HG03066 (cell line): ENCODE measurements around the gene TNFRSF12A.

Source experiments
- ATAC-seq: cut with Tn5 transposase; IDR thresholded peaks from one replicate; pipeline ENCODE4 v1.9.1; 2021; ENCODE audit warnings: low read depth; ENCODE audit not compliant: unreplicated experiment

The TNFRSF12A gene

DNA sequence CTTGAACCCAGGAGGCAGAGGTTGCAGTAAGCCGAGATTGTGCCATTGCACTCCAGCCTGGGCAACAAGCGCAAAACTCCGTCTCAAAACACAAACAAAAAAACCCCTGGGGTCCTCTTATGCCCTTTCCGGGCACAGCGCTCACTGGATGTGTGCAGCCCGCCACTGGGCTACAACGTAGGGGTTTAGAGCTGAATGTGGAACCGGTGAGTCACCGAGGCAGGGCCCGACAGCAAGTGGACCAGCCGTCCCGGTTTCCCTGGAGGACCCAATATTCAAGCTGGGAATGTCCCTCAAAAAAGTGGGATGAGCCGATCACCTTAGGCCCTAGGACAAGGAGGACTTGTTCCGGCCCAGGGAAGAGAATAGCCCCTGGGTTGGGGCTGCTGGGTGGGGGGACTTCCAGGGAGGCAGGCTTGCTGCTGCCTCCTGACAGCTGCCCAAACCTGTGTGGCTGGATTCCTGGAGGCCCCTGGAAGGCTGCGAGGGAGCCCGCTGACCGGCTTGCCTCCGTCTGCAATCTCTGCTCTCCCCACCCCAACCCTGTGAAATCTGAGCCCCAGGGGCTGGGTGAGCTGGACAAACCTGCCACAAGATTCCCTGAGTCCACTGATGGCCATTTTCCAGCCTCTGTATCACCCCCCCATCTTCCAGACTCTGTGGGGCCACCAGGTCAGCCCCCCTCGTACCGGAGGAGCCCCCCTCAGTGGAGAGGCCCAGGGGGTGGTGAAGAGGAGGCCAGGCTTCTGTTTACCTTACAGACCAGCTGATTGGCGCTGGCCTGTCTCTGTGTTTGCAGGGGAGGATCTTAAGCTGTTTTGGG is 10.4 kb upstream of the TNFRSF12A start:
- ATAC-seq, result no peak

DNA sequence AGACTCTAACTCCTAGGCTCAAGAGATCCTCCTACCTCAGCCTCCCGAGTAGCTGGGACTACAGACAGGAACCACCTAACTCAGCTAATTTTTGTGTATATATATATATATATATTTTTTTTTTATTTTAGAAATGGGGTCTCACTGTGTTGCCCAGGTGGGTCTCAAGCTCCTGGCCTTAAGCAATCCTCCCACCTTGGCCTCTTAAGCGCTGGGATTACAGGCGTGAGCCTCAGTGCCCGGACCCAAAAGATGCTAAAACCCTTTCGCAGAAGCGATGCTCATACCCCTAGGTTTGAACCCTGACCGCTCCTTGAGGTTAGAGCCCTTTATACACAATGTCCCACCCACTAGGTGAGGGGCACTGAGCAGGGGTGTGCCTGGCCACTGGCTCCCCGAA is 9.7 kb upstream of the TNFRSF12A start:
- no peak for ATAC-seq

DNA sequence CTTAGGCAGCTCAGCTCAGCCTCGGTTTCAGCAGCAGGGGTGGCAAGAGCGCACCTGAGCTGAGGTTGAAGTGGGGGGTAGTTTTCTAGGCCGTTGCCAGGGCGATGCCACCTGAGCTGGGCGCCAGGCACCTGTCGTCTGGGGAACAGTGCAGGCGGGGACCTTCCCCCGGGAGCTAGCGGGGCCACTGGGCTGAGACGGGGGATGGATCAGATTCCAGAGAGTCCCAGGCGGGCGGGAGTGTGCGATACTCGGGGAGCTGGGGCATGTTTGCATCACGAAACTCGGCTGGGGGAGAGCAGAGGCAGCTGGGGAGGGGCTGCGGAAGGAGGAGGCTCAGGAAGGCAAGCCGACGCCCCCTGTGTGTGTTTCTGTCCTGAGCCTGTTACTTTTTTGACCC is 7.9 kb upstream of the TNFRSF12A start:
- no peak for ATAC-seq

DNA sequence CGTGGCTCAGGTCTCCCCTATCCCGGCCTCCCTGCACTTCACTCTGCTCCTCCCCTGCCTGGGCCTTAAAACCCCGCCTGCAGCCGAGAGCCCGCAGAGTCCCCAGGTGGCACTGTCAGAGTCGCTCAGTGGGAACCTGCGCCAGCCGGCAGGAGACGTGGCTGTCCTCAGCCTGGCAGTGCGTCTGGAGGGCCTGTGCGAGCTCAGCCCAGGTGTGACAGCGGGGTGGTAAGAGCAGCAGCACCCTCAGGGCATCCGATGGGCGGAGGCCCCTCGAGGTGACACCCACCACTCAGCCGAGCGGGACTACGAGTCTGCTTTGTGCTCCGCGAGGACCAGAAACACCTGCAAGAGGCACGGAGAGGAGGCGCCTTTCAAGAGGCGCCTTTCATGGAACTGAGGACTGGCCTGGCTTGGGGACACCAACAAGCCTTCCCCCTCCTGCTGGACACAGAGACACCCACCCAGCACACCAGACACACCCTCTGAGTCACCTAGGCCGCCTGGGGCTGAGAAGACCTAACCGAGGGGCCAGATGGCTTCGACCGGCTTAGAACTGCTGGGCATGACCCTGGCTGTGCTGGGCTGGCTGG is 7.2 kb upstream of the TNFRSF12A start, which contains the start of gene CLDN9:
CLDN9 (plus strand) TSS at position 96 of the 593 bp plus-strand sequence; CDS start at position 536, 440 bp downstream.
- ATAC-seq, result no peak

DNA sequence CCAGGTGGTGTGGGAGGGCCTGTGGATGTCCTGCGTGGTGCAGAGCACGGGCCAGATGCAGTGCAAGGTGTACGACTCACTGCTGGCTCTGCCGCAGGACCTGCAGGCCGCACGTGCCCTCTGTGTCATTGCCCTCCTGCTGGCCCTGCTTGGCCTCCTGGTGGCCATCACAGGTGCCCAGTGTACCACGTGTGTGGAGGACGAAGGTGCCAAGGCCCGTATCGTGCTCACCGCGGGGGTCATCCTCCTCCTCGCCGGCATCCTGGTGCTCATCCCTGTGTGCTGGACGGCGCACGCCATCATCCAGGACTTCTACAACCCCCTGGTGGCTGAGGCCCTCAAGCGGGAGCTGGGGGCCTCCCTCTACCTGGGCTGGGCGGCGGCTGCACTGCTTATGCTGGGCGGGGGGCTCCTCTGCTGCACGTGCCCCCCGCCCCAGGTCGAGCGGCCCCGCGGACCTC is 6.6 kb upstream of the TNFRSF12A start:
- ATAC-seq, result no peak

DNA sequence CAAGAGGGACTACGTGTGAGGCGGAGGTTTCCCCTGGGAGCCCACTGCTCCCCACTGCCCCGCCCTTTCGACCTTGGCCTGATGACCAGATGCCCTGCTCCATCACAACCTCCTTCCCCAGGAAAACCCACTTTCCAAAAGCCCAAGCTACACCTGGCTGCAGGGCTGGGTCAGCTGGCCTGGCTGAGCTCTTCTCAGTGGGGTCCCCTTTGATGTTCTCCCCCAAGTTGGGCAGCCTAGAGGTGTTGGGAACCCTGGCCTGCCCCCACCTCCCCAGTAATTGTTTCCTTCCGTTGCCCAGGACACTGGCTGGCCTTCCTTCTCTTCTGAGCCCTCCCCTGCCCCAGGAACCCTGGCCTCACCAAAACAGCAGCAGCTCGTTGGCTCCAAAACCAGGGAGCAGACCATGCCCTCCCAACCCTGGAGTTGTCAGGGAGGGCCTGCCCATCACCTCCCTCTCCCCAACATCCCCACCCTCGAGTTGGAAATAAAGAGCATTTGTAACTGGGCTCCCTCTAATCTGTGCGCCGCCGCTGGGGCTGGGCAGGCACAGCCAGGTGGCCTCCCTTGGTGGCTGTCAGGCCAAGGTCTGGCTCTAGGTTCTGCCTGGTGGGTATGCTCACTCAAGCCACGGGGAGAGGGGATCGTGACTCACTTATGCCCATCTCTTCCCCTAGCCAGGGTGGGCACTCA is 6.0 kb upstream of the TNFRSF12A start:
- ATAC-seq, result no peak

DNA sequence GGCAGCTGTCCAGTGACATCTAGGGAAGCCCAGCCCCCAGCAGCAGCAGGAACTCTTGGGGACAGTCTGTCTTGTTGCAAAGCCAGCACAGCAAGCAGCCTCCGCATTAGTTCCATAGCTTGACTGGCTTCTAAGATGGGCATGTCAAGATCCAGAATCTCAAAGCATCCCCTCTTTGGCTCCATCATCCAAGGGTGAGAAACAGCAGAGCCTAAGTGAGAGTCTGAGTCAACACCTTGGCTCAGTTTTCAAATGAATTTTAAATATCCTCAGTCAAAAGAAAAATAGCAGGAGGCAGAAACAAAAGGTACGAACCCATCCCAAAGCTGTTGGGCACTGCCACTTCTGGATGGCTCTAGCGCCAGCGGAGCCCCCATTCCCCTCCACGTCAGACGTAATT is 5.2 kb upstream of the TNFRSF12A start:
- ATAC-seq, result no peak

DNA sequence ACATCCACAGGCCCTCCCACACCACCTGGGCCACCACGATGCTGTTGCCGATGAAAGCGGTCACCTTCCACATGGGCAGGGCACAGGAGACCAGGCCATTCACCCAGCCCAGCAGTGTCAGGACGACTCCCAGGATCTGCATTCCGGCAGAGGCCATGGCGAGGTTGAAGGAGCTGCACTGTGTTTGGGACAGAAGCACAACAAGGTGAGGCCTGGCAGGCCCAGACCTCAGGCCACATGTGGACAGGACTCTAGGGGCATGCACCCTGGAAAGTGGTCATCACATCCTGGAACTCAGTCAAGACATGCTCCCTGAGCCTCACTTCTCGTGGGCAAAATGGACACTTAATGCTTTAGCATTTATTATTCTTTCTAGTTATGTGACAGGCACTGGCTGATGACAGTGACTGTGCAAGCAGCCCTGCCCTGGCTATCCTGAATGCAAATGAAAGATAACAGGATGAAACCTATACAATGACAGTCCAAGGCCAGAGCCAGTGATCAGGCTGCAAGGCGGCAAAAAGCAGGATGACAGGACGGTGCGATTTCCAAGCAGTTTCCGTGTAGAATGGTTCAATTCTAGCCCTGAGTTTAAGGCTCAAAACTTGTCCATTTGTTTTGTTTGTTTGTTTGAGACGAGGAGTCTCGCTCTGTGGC is 4.2 kb upstream of the TNFRSF12A start:
- no peak for ATAC-seq

DNA sequence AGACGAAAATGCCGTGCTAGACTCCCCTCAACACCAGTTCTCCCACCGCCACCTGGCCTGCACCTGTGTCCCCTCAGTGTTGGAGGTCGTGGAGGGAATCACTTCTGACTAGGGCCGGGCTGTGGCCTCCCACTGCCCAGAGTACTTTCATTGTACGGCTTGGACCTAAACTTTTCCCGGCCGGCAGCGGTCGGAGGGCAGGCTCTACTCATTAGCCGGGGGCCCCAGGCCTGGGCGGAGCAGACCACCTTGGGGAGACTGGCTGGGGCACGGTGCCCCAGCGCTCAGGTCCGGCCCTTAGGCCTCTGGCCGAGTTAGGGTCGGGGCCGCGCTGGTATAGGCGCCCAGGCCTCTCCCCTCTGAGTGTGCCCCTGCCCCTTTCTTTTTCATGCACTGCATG is 2.8 kb upstream of the TNFRSF12A start:
- ATAC-seq, result no peak

DNA sequence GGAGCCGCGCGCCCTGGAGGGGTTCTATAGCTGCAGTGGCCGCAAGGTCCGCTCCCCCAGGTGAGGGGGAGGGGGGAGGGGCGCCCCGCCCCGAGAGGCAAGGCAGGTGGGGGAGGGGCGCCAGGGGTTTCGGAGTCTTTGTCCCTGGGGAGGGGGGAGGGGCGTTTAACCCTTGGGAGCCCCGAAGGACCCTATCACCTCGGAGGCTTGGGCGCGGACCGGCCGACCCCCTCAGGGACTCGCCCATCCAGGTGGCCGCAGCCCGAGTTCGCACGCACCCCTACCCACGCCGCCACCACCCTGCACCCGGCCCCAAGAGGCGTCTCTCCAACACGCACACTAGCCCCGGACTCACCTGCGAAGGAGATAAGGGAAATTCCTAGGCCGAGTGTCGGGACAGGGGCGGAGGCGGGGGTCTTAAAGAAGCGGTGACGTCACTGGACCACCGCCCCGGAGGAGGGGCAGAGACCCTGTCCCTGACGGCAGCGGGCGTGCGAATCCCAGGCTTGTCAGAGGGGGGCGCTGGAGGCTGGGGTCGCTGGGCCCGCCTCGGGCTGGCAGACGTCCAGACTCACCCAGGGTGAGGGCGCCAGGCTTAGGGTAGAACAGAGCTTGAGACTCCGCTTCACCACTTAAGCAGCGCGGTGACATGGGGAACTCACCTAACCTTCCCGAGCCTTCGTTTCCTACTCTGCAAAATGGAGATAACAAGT is 2.2 kb upstream of the TNFRSF12A start, which contains the start of gene CLDN6:
CLDN6 (minus strand) TSS at position 390 of the 713 bp plus-strand sequence. CDS start 2,162 bp downstream, outside the sequence.
- no peak for ATAC-seq

DNA sequence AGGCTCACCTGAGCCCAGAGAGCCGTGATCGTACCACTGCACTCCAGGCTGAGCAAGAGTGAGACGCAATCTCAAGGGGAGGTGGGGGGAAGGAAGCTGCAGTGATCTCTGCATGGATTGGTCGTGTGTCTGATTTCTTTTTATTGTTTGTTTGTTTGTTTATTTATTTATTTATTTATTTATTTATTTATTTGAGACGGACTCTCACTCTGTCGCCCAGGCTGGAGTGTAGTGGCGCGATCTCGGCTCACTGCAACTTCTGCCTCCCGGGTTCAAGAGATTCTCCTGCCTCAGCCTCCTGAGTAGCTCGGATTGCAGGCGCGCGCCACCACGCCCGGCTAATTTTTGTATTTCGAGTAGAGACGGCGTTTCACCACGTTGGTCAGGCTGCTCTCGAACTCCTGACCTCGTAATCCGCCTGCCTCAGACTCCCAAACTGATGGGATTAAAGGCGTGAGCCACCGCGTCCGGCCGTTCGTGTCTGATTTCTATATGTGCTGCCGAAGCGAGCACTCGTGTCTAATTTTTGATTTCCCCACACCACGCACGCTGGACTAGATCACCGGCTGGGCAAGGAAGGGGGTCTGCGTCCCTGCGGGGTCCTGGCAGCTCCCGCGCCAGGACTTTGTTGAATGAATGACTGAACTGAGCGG is 448 bp upstream of the TNFRSF12A start:
- ATAC-seq, result no peak

DNA sequence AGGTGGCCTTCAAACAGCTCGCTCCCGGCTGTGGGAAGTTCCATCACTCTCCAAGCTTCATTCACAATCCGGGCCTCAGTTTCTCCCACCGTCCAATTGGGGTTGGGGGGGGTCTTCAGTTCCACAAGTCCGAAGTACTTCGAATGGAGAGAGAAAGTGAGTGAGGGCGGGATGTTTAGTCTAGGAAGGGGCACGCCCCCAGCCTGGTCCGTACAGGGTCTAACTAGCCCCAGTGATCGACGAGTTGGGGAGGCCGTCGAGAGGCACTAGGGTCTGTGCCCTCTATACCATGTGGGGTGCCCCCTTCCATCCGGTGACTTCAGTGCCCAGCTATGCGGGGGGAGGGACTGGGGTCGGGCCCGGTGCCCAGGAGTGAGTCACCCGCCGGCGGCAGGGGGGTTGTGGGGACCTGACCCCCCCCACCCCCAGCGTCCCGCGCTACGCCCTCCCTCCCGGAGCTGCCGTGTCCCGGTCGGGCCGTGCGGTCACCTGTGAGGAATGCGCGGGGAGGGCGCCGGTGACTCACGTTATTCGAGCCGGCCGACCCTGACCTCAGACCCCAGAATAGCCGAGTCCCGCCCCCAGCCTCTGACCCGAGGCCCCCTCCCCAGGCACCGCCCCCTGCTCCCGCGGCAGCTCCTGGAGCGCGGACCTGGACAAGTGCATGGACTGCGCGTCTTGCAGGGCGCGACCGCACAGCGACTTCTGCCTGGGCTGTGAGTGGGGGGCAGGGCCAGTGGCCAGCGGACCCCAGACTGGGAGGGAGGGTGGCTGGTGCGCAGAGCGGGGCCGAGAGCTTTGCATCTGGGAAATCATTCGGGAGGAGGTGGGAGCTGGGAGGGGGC is 658 bp downstream of the TNFRSF12A start:
- no peak for ATAC-seq

DNA sequence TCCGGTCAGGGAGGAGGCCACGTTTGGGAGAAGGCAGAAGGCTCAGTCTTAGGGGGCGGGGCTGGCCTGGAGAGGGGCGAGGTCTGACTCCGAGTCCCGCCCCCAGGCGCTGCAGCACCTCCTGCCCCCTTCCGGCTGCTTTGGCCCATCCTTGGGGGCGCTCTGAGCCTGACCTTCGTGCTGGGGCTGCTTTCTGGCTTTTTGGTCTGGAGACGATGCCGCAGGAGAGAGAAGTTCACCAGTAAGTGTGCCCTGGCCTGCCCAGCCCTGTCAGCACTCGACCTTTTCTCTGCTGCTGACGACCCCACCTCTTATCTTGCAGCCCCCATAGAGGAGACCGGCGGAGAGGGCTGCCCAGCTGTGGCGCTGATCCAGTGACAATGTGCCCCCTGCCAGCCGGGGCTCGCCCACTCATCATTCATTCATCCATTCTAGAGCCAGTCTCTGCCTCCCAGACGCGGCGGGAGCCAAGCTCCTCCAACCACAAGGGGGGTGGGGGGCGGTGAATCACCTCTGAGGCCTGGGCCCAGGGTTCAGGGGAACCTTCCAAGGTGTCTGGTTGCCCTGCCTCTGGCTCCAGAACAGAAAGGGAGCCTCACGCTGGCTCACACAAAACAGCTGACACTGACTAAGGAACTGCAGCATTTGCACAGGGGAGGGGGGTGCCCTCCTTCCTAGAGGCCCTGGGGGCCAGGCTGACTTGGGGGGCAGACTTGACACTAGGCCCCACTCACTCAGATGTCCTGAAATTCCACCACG is 1.5 kb downstream of the TNFRSF12A start:
- ATAC-seq, result no peak

DNA sequence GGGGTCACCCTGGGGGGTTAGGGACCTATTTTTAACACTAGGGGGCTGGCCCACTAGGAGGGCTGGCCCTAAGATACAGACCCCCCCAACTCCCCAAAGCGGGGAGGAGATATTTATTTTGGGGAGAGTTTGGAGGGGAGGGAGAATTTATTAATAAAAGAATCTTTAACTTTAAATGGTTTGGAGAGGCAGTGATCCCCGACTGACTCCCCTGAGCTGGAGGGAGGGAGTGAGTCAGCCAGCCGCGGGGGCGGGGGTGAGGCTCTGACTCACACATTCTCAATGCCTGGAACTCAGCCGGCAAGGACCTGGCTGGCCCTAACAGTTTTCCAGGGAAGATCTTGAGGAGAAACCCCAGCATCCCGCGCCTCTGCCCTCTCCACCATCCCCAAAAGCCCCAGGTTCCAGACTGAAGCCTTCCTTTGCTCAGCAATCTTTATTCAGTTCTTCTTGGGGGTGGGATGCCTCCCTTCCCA is 2.1 kb downstream of the TNFRSF12A start:
- ATAC-seq, result no peak

DNA sequence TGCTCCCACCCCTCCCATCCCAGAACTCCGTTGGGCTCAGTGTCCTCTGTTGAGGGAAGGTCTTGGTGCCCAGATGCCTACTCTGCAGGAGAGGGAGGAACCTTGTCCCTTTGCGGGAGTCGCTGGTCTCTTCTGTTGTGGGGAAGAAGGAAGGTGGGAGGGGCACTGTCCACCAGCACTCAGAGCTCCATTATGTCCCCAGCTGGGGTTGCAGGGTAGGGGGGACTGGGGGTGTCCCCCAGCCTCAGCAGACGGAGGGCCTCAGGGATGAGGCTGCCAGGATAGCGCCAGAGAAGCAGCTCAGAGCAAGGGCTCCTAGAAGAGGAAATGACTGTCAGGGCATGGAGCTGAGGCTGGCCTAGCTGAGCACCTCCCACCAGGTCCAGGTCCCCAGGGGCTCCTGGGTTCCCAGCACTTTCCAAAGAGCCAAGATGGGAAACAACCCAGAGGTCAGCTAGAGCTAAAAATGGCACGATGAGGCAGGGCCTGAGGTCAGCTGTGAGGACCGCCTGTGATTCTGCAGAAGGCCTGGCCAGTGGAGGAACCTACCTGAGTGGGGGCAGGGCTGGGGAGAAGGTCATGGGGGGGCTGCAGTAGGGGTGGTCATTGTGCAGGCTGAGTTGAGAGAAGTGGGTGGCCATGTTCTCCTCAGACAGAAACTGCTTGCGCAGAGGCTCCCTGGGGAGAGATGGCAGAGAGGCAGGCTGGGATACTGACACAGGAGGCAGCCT is 2.7 kb downstream of the TNFRSF12A start:
- ATAC-seq, result no peak

DNA sequence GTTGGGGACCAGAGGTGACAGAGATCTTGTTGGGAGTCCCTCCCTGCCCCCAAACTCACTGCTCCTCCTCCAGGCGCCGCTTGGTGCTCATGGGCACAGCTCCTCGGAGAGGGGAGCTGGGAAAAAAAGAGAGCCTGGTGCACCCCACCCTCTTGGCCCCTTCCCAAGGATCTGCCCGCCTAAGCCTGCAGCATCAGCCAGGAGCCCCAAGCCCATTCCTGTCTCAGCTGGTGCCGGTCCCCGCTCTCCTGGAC is 3.2 kb downstream of the TNFRSF12A start:
- no peak for ATAC-seq

DNA sequence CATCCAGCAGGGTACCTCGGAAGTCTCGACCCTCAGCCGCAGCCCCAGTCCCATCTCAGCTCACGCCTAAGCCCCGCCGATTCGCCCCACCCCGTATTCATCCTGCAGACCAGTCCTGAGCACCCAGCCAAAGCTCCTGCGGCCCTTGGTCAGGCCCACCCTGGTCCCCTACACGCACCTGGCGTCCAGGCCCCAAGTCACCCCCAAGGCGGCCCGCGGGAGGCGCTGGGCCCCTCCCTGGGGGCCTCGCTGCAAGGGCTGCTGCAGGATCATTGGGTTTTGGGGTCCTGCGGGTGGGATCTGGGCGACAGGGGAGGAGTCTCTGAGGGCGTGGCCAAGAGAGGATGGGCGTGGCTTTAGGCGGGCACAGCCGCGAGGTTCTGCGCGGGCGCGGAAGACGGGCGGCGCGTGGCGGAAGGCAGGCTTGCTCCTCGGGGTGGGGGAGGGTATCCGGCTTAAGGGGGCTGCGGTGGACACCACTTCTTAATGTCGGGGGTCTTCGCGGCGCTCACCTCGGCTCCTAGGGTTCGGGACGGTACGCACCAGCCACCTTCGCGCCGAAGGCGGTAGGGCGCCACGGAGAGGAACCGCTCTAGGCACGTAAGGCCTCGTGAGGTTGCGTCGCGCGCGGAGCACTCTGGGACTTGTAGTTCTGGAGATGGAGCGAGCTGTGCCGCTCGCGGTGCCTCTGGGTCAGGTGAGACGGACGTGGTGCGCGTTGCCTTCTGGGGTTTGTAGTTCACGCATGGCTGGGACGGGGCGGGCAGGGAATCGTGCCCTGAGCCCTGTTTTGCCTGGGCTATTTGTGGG is 3.7 kb downstream of the TNFRSF12A start, which contains the start of the genes HCFC1R1 and THOC6:
HCFC1R1 (minus strand) TSS at position 274 of the 810 bp plus-strand sequence; CDS start at position 273, 1 bp downstream.
THOC6 (plus strand) TSS at position 367 of the 810 bp plus-strand sequence; CDS start at position 659, 292 bp downstream.
- peak; percentile 70 for ATAC-seq
